Breast epithelium (tissue), 3 donors: Measurements from ENCODE around the gene RHEB.

ENCODE experiments used
- CTCF ChIP-seq, 3 donors: fragments of 450-650 bp; IDR thresholded peaks; one replicate each; pipeline ENCODE4 v1.5.1; 2016 to 2017; ENCODE audit warnings: antibody characterized with exemption in 3 of 3, mild to moderate bottlenecking in 3 of 3, moderate library complexity in 3 of 3
- POLR2A ChIP-seq: fragments of 450-650 bp; IDR thresholded peaks from one replicate; pipeline ENCODE4 v1.6.1; 2016; ENCODE audit warnings: antibody characterized with exemption, mild to moderate bottlenecking, moderate library complexity
- POLR2AphosphoS5 ChIP-seq, 3 donors: sonication (generic); formaldehyde crosslinking; IDR thresholded peaks; one replicate each; pipeline ENCODE4 v1.6.1; 2017; ENCODE audit warnings: antibody characterized with exemption in 3 of 3

- TF ChIP-seq POLR2A (no peak), CTCF (IDR thresholded peaks at IDR 0.05) (no peak), POLR2AphosphoS5 (IDR thresholded peaks at IDR 0.05) (no peak)
Measured at GRCh38 chr7:151524845-151525244, 5.2 kb upstream of the RHEB start.
